H1 (cell line): ENCODE measurements around the gene COL8A2. TPM values are rescaled to one million over a fixed set of nuclear protein-coding genes. Genes with fewer than 3 reads are reported as not detected.

Source experiments
- CTCF ChIP-seq, 3 experiments: IDR thresholded peaks; 1 replicate in 2 of 3; 2 replicates in 1 of 3; pipeline versions ENCODE4 v1.5.1 to v1.6.1; 2011; ENCODE audit warnings: low read length in 3 of 3, mild to moderate bottlenecking in 3 of 3, inconsistent platforms in 2 of 3, low read depth in 1 of 3, moderate library complexity in 1 of 3; ENCODE audit not compliant: insufficient read depth in 1 of 3; ENCODE audit errors: control extremely low read depth in 1 of 3
- E2F6 ChIP-seq: IDR thresholded peaks from 2 replicates; pipeline ENCODE4 v1.6.1; 2012; ENCODE audit warnings: inconsistent platforms
- KDM5A ChIP-seq: fragments of 200-600 bp; IDR thresholded peaks from 2 replicates; pipeline ENCODE4 v1.7.1; 2012; ENCODE audit warnings: mild to moderate bottlenecking, low read length, inconsistent platforms, mixed read lengths
- polyA plus RNA-seq, 7 experiments: library from polyadenylated mRNA; depleted of rRNA in 3 of 7; stranded (reverse) in 5 of 7; unstranded in 2 of 7; fragments of >200 nt in 5 of 7; fragments of 200-250 nt in 2 of 7; gene quantifications; 1 replicate in 5 of 7; 2 replicates in 1 of 7; 4 replicates in 1 of 7; pipeline versions ENCODE4 v1.2.1 to v1.2.3, GENCODE V29; 2011 to 2013; ENCODE audit warnings: missing spikeins in 2 of 7, mixed read lengths in 2 of 7
- total RNA-seq: library from RNA; stranded (reverse); fragmentation: NEBNext Ultra II Directional; extraction: Animal tissue kit (Norgen Biotek cat#: 25700); gene quantifications from 2 replicates; pipeline ENCODE4 v1.2.1, GENCODE V29; 2021
- TF ChIP-seq, protein P1 (sequence below): IDR thresholded peaks from 2 replicates; pipeline ENCODE4 v1.6.1; 2011; ENCODE audit warnings: low read depth, mild to moderate bottlenecking, low read length; ENCODE audit not compliant: insufficient read depth

COL8A2 gene
- total and polyA plus RNA-seq, 2 of the 8 experiments (the other 6 are each of a cell fraction or from before 2014, with no cell fraction given): 2.1 to 2.8 TPM

DNA sequence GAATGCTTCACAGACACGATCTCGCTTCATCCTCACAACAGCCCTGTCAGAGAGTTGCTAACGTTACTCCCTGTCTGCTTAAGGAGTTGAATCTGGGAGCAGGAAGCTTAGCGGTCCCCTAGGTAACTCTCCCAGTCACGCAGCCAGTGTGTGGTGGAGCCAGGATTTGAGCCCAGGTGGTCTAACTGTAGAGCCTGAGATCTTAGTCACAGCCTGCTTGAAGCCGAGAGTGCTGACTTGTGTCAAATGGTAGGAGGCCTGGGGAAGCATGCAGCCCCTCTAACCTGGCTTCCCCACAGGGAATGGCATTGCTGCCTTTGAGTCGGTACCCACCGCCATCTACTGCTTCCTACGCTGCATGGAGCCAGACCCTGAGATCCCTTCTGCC is 32.2 kb downstream of the COL8A2 start (continued):
- TF ChIP-seq KDM5A (no peak), E2F6 (no peak), CTCF (IDR thresholded peaks at IDR 0.05; ENCODE audit: control extremely low read depth in 1 of 3, insufficient read depth in 1 of 3, low read depth in 1 of 3, low read length in 3 of 3) (no peak)
- TF ChIP-seq, protein P1, sequence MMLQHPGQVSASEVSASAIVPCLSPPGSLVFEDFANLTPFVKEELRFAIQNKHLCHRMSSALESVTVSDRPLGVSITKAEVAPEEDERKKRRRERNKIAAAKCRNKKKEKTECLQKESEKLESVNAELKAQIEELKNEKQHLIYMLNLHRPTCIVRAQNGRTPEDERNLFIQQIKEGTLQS: no peak
